DLD1 (cell line): Measurements from ENCODE around the gene RBX1.
"Not testable (repeated sequence)": the region's sequence is repeated elsewhere in the genome, so short reads cannot be mapped to it uniquely, and the experiment has no call there.

Experiments used
- in situ Hi-C: cut with HindIII; loops from 2 replicates; pipeline ENCODE4 v1.10.0; 2017; ENCODE audit warnings: low sequenced_read_pairs

Gene RBX1

GRCh38 chr22:40950962-40951794 is at the start of gene RBX1:
Gene RBX1 (plus strand): TSS chr22:40951378. CDS start chr22:40951399, 21 bp downstream.
- in situ Hi-C loops = loop anchor here (25.0 kb wide), 1 partner anchor 211 kb away; no protein-coding TSS in a partner anchor

GRCh38 chr22:40904101-40904500 is 47.1 kb upstream of the RBX1 start:
- in situ Hi-C loops = no loop called here

- in situ Hi-C loops = no loop called here
Measured at GRCh38 chr22:40908895-40909294, 42.3 kb upstream of the RBX1 start.

GRCh38 chr22:40911772-40912171 is 39.4 kb upstream of the RBX1 start:
- in situ Hi-C loops = no loop called here

GRCh38 chr22:40912987-40913386 is 38.2 kb upstream of the RBX1 start:
- in situ Hi-C loops = not testable (repeated sequence)

GRCh38 chr22:40919446-40919845 is 31.7 kb upstream of the RBX1 start:
- in situ Hi-C loops = no loop called here

- in situ Hi-C loops = no loop called here
Measured at GRCh38 chr22:40920526-40920925, 30.7 kb upstream of the RBX1 start.

- in situ Hi-C loops = no loop called here
Measured at GRCh38 chr22:40922484-40923303, 28.5 kb upstream of the RBX1 start.

GRCh38 chr22:40928657-40929056 is 22.5 kb upstream of the RBX1 start:
- in situ Hi-C loops = no loop called here

- in situ Hi-C loops = no loop called here
Measured at GRCh38 chr22:40932396-40932795, 18.8 kb upstream of the RBX1 start.

GRCh38 chr22:40939202-40939601 is 12.0 kb upstream of the RBX1 start:
- in situ Hi-C loops = no loop called here

- in situ Hi-C loops = loop anchor here (25.0 kb wide), 1 partner anchor 210 kb away; no protein-coding TSS in a partner anchor
Measured at GRCh38 chr22:40951795-40952605, 822 bp downstream of the RBX1 start.

- in situ Hi-C loops = loop anchor here (25.0 kb wide), 1 partner anchor 209 kb away; no protein-coding TSS in a partner anchor
Measured at GRCh38 chr22:40953471-40953870, 2.3 kb downstream of the RBX1 start.

- in situ Hi-C loops = loop anchor here (25.0 kb wide), 1 partner anchor 208 kb away; no protein-coding TSS in a partner anchor
Measured at GRCh38 chr22:40954113-40954512, 2.9 kb downstream of the RBX1 start.

- in situ Hi-C loops = loop anchor here (25.0 kb wide), 1 partner anchor 207 kb away; no protein-coding TSS in a partner anchor
Measured at GRCh38 chr22:40955571-40955970, 4.4 kb downstream of the RBX1 start.

GRCh38 chr22:40957601-40958000 is 6.4 kb downstream of the RBX1 start:
- in situ Hi-C loops = loop anchor here (25.0 kb wide), 1 partner anchor 205 kb away; no protein-coding TSS in a partner anchor

- in situ Hi-C loops = loop anchor here (25.0 kb wide), 1 partner anchor 204 kb away; no protein-coding TSS in a partner anchor
Measured at GRCh38 chr22:40958299-40958698, 7.1 kb downstream of the RBX1 start.

- in situ Hi-C loops = loop anchor here (25.0 kb wide), 1 partner anchor 202 kb away; no protein-coding TSS in a partner anchor
Measured at GRCh38 chr22:40960145-40960544, 9.0 kb downstream of the RBX1 start.

- in situ Hi-C loops = loop anchor here (25.0 kb wide), 1 partner anchor 196 kb away; no protein-coding TSS in a partner anchor
Measured at GRCh38 chr22:40965936-40966725, 15.0 kb downstream of the RBX1 start.

- in situ Hi-C loops = loop anchor here (25.0 kb wide), 1 partner anchor 196 kb away; no protein-coding TSS in a partner anchor
Measured at GRCh38 chr22:40966726-40967085, 15.5 kb downstream of the RBX1 start.
